HG02943 (cell line): ENCODE data around the gene MFGE8.

Experiments
- ATAC-seq: cut with Tn5 transposase; IDR thresholded peaks from one replicate; pipeline ENCODE4 v1.9.1; 2021; ENCODE audit warnings: mild to moderate bottlenecking, low read depth, moderate library complexity; ENCODE audit not compliant: unreplicated experiment

MFGE8 gene

DNA sequence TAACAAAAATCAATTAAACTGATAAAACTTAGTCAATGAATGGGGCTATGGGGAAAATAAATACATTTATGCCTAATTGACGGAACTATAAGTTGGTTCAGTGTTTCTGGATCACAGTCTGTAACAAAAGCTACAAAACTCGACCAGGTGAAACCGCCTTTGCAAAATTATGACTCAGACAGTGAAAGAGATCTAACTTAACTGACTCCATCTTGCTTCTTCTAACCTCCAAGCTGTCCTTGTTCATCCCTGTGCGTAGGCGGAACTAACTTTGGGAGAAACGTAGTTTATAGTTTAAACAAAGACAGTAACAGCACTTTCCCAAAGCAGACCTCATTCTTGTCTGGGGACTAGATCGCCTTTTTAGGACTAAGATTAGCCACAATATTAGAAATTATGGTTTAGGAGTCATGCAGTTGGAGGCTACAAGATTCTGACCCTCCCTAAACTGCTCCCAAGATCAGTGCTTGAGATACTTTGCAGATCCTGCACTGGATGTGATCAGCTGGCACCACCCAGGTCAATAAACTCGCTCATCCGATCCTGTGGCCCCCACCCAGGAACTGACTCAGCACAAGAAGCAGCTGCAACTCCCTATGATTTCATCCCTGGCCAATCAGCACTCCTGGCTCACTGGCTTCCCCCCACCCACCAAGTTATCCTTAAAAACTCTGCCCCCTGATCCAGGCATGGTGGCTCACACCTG, 7.2 kb upstream of the MFGE8 start:
- no peak for ATAC-seq

DNA sequence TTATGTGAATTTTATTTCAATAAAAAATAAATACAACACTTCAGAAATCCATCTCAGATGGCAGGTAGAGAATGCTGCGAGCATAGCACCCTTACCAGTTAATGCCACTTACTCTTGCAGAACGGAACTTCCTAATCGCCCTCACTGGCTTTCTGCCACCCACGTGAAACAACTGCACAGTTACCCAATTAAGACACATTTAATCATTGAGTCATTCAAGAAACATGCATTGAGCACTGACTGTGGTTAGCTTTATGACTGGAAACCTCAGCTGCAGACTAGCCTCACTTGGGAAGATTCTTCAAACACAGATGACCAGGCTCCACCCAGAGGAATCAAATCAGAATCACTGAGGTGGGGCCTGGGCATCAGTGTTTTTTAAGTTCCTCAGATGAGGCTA, 5.6 kb upstream of the MFGE8 start:
- ATAC-seq, result no peak

DNA sequence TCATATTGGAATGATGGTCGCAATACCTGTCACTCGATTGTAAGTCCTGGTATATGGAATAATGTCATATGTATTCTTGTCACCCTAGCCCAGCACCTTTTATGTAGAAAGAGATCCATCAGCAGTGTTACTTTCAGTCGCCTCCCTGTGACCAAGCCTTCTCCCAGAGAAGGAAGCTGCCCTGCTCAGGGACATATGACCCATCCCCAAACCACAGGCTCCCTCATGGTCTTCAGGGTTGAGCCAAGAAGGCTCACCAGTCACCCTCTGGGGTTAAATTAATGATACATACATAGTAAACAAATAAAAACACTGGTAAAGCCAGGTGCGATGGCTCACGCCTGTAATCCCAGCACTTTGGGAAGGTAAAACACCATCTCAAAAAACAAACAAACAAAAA, 4.6 kb upstream of the MFGE8 start:
- no peak for ATAC-seq

DNA sequence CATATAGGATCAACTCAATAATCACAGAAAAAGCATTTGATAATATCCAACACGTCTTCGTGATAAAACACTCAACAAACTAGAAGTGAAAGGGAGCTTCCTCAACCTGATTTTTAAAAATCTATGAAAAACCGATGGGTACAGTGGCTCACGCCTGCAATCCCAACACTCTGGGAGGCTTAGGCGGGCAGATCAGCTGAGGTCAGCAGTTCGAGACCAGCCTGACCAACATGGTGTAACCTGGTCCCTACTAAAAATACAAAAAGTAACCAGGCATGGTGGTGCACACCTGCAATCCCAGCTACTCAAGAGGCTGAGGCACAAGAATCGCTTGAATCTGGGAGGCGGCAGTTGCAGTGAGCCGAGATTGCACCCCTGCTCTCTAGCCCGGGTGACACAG, 2.2 kb upstream of the MFGE8 start:
- no peak for ATAC-seq

DNA sequence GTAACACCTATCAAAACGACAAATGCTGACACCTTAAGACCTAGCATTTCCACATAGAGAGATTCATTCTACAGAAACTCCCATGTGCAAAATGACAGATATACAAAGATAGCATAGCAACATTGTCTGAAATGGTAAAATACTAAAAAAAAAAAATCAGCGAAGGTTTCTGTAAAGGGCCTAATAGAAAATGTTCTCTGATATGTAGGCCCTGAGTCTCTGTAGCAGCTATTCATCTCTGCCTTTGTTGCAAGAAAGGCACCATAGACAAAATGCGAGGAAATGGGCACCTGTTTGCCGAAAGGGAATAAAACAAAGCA, 631 bp upstream of the MFGE8 start:
- no peak for ATAC-seq

DNA sequence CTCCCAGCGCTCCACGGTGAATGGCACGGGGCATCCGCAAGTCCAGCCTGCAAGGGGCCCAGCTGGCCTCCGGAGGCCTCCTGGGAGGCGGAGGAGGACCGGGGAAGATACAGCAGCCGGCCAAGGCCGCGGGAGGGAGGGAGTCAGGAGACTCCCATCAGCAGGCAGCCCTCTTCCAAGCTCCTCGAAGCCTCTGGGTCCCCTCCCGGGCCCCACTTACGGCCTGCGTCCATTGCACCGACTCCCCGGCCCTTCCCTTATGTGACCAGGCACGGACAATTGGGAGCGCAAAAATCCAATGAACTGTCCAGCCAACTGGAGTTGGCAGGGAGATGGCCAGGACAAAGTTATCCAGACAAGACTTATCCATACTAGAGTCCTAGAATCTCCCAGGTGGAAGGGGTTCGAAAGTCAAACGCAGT, 668 bp downstream of the MFGE8 start:
- no peak for ATAC-seq

DNA sequence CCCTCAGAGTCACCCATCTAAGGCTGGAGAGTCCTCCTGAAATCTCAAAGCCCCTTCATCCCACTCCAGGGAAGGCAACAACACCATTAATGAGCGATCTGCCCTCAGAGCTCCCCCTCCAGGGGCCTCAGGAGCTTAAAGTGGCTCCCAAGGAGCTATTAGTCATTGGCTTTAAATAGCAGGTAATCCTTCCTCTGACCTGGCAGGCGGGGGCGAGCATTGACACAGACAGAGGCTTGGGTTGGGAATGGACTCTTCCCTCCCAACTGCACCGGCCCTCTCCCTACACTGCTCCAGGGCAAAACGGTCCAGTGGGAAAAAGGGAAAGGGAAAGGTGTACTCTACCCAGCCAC, 1.4 kb downstream of the MFGE8 start:
- no peak for ATAC-seq

DNA sequence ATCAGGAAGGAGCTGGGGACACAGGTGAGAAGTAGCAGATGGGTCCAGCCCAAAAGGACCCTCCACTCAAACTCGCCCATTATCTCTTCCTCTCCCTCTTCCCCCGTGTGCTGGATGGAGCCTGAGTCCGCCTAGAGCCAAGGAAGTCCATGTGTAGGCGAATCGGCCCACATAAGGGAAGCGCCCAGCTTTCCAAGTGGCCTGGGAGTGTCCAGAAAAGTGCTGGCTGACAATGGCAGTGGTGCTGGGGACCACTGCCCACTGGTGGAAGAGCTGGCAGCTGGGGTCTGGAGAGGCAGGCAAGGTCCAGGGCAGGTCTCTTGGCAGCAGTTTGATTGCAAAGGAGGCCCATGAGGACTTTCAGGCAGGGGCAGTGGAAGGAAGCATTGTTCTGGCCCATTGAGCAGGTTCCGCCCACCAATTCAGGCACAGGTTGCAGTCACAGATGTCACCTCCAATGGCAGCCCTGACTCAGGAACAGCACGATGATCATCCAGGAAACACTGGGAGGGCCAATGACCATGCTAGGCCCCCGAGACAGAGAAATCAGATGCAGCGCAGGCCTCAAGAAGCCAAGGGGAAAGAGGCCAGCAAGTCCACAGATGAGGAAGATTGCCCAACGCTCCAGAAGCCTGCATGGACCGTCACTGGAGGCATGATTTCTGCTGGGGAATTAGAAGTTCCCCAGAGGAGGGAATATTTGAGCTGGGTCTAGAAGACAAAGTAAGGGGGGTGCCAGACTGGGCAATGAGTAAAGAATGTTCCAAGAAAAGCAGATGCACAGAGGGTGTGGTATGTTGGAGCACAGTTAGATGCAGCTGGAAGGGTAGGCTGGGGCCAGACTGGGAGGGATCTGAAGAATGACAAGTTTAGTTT, 3.0 kb downstream of the MFGE8 start:
- no peak for ATAC-seq

DNA sequence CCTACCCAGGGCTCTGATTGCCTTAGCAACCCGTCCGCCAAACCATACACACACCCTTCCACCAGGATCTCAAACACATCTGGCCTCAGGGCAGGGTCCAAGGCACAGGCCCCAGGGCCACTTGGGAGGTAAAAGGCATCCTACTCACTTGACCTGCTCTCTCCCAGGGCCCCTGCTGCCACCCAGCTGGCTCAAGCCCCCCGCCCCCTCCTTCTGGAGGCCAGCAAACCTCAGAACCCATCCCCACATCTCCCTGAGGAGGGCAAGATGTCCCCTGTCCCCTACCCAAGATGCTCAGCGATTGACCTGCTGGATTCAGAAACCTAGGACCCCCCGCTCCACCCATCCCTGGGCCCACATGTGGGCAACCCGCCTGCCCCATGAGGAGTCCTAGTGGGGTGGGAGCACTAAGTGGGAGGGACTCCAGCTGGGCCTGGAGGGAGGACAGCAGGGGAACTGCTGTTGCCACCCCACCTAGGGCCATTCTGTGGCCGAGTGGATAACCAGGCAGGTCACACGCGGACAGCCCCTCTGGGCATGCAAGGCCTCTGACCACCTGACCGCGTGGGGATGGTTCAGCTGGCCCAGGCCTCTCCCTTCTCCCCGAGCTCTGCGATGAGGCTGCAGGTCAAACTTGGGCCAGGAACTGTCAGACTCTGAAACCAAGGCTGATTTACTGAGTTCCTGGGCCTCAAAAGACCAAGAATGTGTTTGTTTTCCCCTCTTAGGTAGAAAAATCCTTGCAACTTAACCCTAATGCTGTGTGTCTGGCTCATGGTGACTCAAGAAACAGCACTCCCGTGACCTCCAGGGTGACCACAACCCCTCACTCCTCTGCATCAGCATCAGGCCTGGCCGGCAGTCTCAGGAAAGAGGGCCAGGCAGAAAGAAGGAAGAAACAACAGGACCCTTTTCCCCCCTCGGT, 4.2 kb downstream of the MFGE8 start:
- no peak for ATAC-seq

DNA sequence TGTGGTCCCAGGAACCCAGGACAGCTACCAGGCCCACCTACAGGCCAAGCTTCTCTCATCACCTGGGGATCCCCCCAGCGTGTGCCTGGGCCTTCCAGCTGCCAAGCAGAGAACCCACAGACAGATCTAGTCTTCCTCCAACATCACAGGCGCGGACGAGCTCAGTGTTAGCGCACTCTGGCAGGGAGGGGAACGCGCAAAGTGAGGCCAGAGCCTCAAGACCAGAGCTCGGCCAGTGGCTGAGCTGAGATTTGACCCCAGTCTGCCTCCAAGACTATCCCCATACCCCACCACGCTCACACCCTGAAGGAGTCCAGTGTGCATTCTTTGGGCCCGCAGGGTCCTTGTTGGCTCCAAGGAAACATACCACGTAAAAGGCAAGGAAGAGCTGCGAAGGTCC, 5.1 kb downstream of the MFGE8 start:
- ATAC-seq, result no peak

DNA sequence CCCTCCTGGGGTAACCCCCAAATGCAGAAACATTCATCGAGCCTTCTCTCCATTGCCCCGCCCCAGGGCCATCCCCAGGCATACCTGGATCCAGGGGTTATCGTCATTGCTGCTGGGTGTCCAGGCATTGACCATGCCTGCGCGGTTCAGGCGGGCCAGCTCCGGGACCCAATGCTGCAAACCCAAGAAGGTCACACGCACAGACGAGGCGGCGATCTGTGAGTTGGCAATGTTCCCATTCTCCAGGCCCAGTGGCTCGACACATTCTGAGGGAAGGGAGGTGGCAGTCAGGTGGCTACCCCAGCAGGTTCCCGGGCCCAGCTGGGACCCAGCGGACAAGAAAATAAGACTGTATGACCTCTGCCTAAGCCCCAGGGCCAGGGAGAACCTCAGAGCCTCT, 6.1 kb downstream of the MFGE8 start:
- ATAC-seq, result no peak

DNA sequence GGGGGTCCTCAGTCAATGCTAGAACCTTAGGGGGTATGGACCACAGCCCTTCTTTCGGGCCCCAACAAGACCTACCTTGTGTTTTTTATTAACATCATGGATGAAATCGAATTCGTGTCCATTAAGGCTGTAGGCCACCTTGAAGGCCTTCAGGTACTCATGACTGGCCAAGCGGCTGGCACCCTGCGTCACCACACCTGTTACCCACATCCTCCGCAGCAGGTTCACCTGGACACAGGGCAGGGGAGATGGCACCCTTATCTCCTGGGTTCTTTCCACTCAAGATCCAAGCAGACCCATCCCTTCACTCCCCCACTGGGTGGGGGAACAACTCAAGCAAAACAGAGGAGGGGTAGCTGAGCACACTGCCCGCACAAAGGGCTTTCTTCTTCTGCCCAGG, 6.6 kb downstream of the MFGE8 start:
- ATAC-seq, result no peak

DNA sequence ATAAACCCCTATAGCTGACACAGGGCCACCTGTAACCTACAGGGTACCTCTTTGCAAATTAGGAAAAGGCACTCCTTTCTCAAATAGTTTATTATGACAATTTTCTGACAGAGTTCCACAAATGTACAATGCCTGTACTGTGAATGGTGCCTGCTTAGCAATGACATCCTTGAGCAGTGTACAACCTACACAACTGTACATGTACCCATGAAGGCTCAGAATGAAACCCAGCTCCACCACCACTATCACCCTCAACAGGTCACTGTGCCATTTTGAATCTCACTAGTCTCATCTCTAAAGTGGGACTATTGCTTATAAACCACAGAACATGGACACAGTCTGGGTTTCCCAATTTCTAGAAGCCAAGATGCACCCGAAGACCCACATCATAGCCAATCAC, 7.0 kb downstream of the MFGE8 start:
- ATAC-seq, result no peak

DNA sequence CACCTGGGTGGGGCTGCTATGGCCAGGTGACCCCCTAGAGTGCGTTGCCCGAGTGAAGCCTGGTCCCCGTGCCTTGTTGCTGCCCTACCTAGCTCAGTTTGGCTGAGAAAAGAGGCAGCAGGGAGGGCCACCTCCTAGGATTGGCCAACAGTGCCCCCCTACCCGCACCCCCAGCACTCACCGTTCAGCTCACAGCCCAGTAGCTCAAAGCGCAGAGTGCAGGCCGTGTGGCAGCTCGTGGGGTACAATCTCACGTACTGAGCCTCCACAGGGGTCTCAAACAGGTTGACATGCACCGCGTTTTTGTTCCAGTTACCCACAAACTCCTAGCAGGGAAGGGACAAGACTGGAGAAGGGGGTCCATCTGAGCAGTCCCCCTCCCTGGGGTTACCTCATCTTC, 7.6 kb downstream of the MFGE8 start:
- no peak for ATAC-seq

DNA sequence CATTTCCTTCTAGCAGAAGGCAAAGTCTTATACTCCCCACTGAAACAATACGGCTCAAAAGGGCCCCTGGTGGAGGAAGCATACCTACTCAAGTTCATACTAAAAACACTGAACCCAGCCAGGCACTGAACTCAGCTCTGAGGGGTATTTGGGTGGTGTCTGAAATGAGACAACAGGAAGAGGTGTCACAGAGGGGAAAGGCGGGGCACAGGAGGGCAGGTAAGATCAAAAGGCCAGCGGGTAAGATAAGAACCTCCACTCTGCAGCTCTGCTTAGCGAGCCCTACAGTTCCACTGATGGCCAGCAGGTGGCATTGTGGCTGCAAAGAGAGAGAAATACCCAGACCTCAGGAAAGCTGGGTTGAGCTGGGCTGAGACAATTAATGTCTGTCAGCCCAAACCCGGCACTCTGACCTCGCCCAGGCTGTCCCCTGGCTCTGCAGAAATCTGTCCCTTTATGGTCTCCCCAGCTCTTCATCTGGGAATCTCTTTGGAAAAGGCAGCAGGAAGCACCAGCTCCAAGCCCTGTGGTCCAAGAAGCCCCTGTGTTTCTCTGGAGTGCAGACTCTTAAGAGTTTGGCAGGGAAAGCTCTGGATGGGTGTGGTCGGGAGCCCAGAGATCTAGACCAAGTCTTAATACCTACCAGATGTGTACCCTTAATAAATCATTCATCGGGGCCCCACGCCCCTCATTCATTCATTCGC, 8.4 kb downstream of the MFGE8 start:
- no peak for ATAC-seq

DNA sequence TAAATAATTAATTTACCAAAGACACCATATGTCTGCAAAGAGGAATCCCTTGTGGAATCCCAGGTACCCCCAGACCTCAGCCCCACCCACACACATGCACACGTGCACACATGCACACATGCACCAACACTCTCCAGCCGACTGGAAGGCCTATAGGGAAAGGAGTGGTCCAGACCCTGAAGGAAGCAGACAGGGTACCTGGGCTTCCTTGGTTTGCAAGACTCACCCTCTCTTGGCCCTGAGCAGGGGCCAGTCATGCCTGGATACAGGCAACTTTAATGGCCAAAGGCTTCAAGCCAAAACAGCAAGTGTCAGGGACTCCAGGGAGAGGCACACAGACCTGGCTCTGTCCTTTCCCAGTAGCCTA, 8.9 kb downstream of the MFGE8 start:
- no peak for ATAC-seq

DNA sequence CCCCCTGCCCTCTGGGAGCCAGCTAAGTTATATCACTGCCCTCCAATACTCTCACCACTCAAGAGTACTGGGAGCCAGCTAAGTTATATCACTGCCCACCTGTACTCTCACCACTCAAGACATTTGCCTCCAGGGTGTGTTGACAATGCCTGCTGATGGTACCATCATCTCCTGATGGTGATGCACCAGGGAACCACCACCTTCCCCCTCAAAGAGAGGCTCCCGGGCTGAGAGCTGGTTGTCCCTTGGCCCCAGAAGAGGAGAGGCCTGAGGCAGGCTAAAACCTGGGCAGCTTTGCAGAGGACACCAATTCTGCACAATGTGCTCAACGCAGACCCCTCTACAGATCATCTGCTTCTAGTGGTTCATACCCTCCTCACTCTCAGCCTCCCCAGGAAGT, 10.3 kb downstream of the MFGE8 start:
- no peak for ATAC-seq

DNA sequence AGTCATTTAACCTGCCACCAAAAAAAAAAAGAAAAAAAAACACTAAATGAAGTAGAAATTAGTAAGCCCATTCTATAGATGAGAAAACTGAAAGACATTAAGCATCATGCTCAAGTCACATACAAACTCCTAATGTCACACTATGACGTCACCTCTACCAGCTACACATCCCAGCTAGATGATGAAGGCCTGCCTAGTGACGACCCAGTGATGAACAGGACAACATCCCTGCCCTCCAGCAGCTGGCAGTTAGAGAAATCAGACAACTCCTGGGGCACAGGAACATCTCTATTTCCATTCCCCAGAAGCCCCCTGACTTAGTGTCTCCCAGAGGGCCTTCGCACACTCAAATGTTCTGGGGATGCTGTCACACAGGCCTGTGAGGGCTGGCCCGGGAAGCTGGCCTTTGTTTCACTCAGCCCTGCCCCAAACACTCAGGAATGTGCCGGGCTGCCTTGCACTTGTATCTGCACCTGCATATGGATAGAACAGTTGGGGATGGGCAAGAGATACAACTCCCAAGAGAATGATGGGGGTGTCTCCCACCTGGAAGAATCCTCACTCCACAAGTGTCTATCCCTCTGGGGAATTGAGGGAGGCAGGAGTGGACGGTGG, 10.9 kb downstream of the MFGE8 start:
- ATAC-seq, result no peak

DNA sequence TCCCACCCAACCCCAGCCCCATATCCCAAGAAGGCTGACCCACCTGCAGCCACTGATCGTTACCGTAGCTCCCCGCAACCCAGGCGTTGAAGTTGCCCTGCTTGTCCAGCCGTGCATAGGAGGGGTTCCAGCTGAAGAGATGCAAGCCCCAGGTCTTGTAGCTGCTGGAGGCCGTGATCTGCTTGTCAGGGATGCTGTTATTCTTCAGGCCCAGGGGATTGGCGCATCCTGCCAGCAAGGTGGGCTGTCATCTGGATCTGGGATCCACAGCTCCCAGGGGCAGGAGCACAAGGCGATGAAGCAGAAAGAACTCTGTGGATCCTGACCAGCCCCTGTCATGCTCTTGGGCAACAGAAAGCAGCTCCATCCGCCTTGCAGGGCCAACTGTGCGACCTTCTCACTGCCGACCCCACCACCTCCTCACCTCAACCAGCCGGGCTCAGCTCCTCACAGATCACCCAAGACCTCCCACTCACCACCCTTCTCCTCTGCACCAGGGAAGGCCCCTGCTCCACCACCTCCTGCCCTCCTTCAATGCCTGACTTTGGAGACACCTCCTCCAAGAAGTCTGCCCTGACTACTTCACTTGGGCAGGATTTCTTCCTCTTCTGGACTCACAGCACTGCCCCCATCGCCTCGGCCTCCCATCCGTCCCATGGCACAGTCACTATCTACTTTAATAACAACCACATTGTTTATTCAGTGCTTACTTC, 11.5 kb downstream of the MFGE8 start:
- ATAC-seq, result no peak

DNA sequence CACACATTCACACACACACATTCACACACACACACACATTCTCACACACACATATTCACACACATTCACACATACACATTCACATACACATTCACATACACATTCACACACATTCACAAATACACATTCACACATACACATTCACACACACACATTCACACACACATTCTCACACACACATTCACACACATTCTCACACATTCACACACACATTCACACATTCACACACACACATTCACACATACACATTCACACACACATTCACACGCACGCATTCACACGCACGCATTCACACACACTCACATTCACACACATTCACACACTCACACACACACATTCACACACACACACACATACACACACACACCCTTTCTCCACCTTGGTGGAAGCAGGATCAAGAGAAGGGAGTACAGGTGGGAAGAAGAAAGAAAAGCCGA, 12.2 kb downstream of the MFGE8 start:
- no peak for ATAC-seq
